ENCODE results near the gene C1GALT1C1. TPM values are rescaled to one million over a fixed set of nuclear protein-coding genes. Genes with fewer than 3 reads are reported as not detected.
A peak's percentile ranks its signal among the peaks of the same experiment; 100 is the strongest.

Gene C1GALT1C1
- 24.8 TPM for polyA plus RNA-seq (2013, experiment 1 of 2)
- 25.5 TPM for polyA plus RNA-seq (2013, experiment 2 of 2)

DNA sequence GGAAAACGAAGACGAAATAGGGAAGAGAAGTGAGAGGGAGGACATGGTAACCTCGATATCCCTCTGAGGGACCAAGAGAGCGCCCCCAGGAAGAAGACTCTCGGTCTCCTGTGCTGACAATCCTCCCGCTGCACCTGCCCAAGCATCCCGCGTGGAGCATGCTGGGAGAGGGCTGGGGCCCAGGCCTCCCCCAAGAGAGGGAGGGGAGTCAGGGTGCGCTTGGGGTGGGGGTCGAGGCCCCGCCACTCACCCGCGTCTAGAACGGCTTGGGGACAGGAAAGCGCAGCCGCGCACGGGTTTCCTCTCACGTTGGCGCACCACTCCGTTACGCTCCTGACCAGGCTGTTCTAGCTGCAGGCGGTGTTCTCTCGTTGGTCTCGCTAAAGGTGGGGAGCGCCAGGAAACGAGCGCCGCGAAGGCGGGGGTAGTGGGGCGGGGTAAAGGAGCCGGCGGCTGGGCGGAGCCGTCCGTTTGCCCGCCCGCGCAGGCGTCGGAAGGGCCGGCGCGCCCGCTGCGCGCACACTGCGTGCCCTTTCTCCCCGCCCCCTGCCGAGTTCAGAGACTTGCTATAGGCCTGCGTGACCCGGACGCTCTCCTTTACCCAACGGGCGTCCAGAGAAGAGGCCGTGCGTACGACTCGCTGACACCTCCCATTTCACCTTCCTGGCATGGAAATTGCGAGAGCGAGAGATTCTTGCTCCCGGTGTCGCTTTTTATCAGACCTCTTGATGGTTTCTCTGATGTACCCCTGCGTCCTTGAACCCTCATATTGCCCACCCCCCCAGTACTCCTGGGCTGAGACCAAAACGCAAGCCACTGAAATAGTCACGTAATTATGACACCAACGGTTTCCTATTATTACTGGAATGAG is at the start of gene C1GALT1C1:
C1GALT1C1 (minus strand) TSS at position 388 of the 871 bp plus-strand sequence. CDS start 2,888 bp downstream, outside the sequence.
- Histone ChIP-seq H2BK120ac (ENCODE audit: low read depth, low read length) (no peak within 1 kb of the TSS), H2AK5ac (ENCODE audit: low read length, severe bottlenecking) (no peak within 1 kb of the TSS), H3K27me3 (ENCODE audit: control insufficient read depth in 1 of 2, insufficient read depth in 1 of 2, low read length in 2 of 2) (no peaks in the 10 kb centered on the region), H2BK15ac (ENCODE audit: low read depth, poor library complexity, severe bottlenecking) (no peak within 1 kb of the TSS), H3K4me1 (ENCODE audit: control insufficient read depth, insufficient read depth, low read depth, low read length) (no peaks in the 10 kb centered on the region), H3K4ac (ENCODE audit: low read depth in 1 of 2, low read length in 2 of 2) (peak within 1 kb of the TSS in 1 of 2 experiments; percentile 67), H3K4me3 (ENCODE audit: insufficient read depth in 1 of 2, low read depth in 1 of 2, low read length in 2 of 2) (peak within 1 kb of the TSS; percentile 64 to 79), H3K4me2 (ENCODE audit: low read length, poor library complexity, severe bottlenecking) (peak within 1 kb of the TSS; percentile 60), H3K14ac (ENCODE audit: low read length in 2 of 2) (no peak within 1 kb of the TSS), H4K8ac (ENCODE audit: low read length) (no peak within 1 kb of the TSS), H3K23ac (ENCODE audit: low read length in 2 of 2) (no peak within 1 kb of the TSS), H3K9me3 (ENCODE audit: control insufficient read depth, low read length) (no peaks in the 10 kb centered on the region), H3K18ac (ENCODE audit: low read depth in 1 of 2, low read length in 2 of 2) (peak within 1 kb of the TSS; percentile 54 to 66), H3K27ac (ENCODE audit: low read length, poor library complexity, severe bottlenecking) (peak within 1 kb of the TSS; percentile 85), H3K79me1 (replicated peaks; ENCODE audit: low read length, poor library complexity, severe bottlenecking) (peaks cover 2% of the 10 kb centered on the region), H3K36me3 (ENCODE audit: control insufficient read depth in 1 of 2, insufficient read depth in 2 of 2, low read depth in 1 of 2, low read length in 2 of 2) (no peaks in the 10 kb centered on the region), H2BK5ac (ENCODE audit: low read depth, low read length, poor library complexity, severe bottlenecking) (peak within 1 kb of the TSS; percentile 5), H2AFZ (ENCODE audit: low read depth, low read length) (peak within 1 kb of the TSS; percentile 69), H4K91ac (ENCODE audit: low read length) (no peak within 1 kb of the TSS), H2BK12ac (ENCODE audit: low read length in 2 of 2) (no peak within 1 kb of the TSS), H3K9ac (ENCODE audit: low read length) (peak within 1 kb of the TSS; percentile 92)
- WGBS: under 1% methylated on average over 47 of the region's 68 CpGs
- DNase-seq: peak; percentile 91

DNA sequence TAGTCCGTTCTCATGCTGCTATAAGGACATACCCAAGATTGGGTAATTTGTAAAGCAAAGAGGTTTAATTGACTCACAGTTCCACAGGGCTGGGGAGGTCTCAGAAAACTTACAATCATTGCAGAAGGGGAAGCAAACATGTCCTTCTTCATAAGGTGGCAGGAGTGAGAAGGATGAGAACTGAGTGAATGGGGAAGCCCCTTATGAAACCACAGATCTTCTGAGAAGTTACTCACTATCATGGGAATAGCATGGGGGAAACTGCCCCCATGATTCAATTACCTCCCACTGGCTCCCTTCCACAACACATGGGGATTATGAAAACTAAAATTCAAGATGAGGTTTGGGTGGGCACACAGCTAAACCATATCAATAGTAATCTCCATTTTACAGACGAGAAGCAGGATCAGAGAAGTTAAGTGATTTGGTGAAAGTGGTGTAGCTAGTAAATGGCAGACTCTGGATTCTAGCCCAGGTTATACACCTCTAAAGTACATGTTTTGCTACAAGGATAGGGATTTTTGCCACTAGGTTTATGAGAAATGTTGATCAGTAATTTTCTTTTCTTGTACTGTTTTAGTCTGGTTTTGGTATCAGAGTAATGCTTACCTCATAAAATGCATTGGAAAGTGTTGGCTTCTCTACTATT is 47.3 kb upstream of the C1GALT1C1 start:
- no peak overlapping the region for H2BK15ac ChIP-seq (ENCODE audit: low read depth, poor library complexity, severe bottlenecking)
- H4K91ac ChIP-seq (ENCODE audit: low read length): no peak overlapping the region
- WGBS: no CpG with 5 or more reads among the region's 2 CpGs
- H3K18ac ChIP-seq (ENCODE audit: low read depth in 1 of 2, low read length in 2 of 2): no peak overlapping the region
- H2BK120ac ChIP-seq (ENCODE audit: low read depth, low read length): no peak overlapping the region
- no peak overlapping the region for H3K27ac ChIP-seq (ENCODE audit: low read length, poor library complexity, severe bottlenecking)
- H3K36me3 ChIP-seq (ENCODE audit: control insufficient read depth in 1 of 2, insufficient read depth in 2 of 2, low read depth in 1 of 2, low read length in 2 of 2): no peaks in the 10 kb centered on the region
- no peak overlapping the region for H3K4me2 ChIP-seq (ENCODE audit: low read length, poor library complexity, severe bottlenecking)
- H3K79me1 ChIP-seq (replicated peaks; ENCODE audit: low read length, poor library complexity, severe bottlenecking): no peaks in the 10 kb centered on the region
- no peaks in the 10 kb centered on the region for H3K9me3 ChIP-seq (ENCODE audit: control insufficient read depth, low read length)
- H3K4me1 ChIP-seq (ENCODE audit: control insufficient read depth, insufficient read depth, low read depth, low read length): peaks cover 1% of the 10 kb centered on the region
- no peak overlapping the region for H2AFZ ChIP-seq (ENCODE audit: low read depth, low read length)
- no peak overlapping the region for H2BK5ac ChIP-seq (ENCODE audit: low read depth, low read length, poor library complexity, severe bottlenecking)
- no peak overlapping the region for H3K14ac ChIP-seq (ENCODE audit: low read length in 2 of 2)
- H2AK5ac ChIP-seq (ENCODE audit: low read length, severe bottlenecking): no peak overlapping the region
- no peak overlapping the region for H3K4me3 ChIP-seq (ENCODE audit: insufficient read depth in 1 of 2, low read depth in 1 of 2, low read length in 2 of 2)
- no peak overlapping the region for H3K4ac ChIP-seq (ENCODE audit: low read depth in 1 of 2, low read length in 2 of 2)
- H3K23ac ChIP-seq (ENCODE audit: low read length in 2 of 2): no peak overlapping the region
- H4K8ac ChIP-seq (ENCODE audit: low read length): no peak overlapping the region
- DNase-seq: no peak
- H3K9ac ChIP-seq (ENCODE audit: low read length): no peak overlapping the region
- no peaks in the 10 kb centered on the region for H3K27me3 ChIP-seq (ENCODE audit: control insufficient read depth in 1 of 2, insufficient read depth in 1 of 2, low read length in 2 of 2)
- H2BK12ac ChIP-seq (ENCODE audit: low read length in 2 of 2): no peak overlapping the region

DNA sequence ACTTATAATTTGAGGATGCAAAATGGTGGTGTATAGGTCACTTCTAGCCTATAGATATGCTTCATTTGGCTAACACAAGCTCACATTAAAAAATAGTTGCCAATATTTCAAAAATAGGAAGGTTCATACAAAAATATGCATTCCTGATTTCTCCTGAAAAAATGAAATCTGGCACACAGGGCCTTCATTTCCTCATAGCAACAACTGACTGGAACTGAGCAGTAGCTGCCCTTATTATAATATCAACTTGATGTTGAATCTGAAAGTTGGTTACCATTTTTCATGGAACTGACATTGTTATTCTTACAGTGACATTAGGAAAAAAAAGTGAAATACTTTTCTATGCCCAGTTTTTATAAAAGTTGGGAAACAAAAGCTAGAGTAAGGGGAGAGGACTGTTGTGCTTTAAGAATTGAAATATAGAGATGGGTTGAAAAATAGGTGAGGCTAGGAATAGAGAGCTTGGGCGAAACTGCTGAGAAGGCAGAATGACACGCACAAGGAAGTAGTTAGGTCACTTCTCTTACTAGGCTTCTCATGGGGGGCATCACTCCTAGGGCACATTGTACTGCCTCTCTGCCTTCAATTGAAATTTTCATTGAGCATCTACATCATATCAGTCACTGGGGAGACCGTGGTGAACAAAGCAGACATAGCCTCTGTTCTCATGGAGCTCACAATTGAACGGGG is 43.1 kb upstream of the C1GALT1C1 start:
- Histone ChIP-seq H3K14ac (ENCODE audit: low read length in 2 of 2) (no peak overlapping the region), H3K27ac (ENCODE audit: low read length, poor library complexity, severe bottlenecking) (no peak overlapping the region), H3K79me1 (replicated peaks; ENCODE audit: low read length, poor library complexity, severe bottlenecking) (no peaks in the 10 kb centered on the region), H2BK5ac (ENCODE audit: low read depth, low read length, poor library complexity, severe bottlenecking) (no peak overlapping the region), H2AK5ac (ENCODE audit: low read length, severe bottlenecking) (no peak overlapping the region), H3K9me3 (ENCODE audit: control insufficient read depth, low read length) (no peaks in the 10 kb centered on the region), H3K9ac (ENCODE audit: low read length) (no peak overlapping the region), H3K18ac (ENCODE audit: low read depth in 1 of 2, low read length in 2 of 2) (no peak overlapping the region), H3K4me2 (ENCODE audit: low read length, poor library complexity, severe bottlenecking) (no peak overlapping the region), H3K4ac (ENCODE audit: low read depth in 1 of 2, low read length in 2 of 2) (no peak overlapping the region), H2BK15ac (ENCODE audit: low read depth, poor library complexity, severe bottlenecking) (no peak overlapping the region), H2AFZ (ENCODE audit: low read depth, low read length) (no peak overlapping the region), H3K4me1 (ENCODE audit: control insufficient read depth, insufficient read depth, low read depth, low read length) (peaks cover 1% of the 10 kb centered on the region), H2BK120ac (ENCODE audit: low read depth, low read length) (no peak overlapping the region), H3K4me3 (ENCODE audit: insufficient read depth in 1 of 2, low read depth in 1 of 2, low read length in 2 of 2) (no peak overlapping the region), H4K91ac (ENCODE audit: low read length) (no peak overlapping the region), H2BK12ac (ENCODE audit: low read length in 2 of 2) (no peak overlapping the region), H3K27me3 (ENCODE audit: control insufficient read depth in 1 of 2, insufficient read depth in 1 of 2, low read length in 2 of 2) (no peaks in the 10 kb centered on the region), H3K23ac (ENCODE audit: low read length in 2 of 2) (no peak overlapping the region), H4K8ac (ENCODE audit: low read length) (no peak overlapping the region), H3K36me3 (ENCODE audit: control insufficient read depth in 1 of 2, insufficient read depth in 2 of 2, low read depth in 1 of 2, low read length in 2 of 2) (no peaks in the 10 kb centered on the region)
- no peak for DNase-seq
- 90% methylated on average over 2 of the region's 4 CpGs for WGBS

- no peaks in the 10 kb centered on the region for H3K79me1 ChIP-seq (replicated peaks; ENCODE audit: low read length, poor library complexity, severe bottlenecking)
- peaks cover 1% of the 10 kb centered on the region for H3K4me1 ChIP-seq (ENCODE audit: control insufficient read depth, insufficient read depth, low read depth, low read length)
- H3K9me3 ChIP-seq (ENCODE audit: control insufficient read depth, low read length): no peaks in the 10 kb centered on the region
- H3K4ac ChIP-seq (ENCODE audit: low read depth in 1 of 2, low read length in 2 of 2): no peak overlapping the region
- H2BK120ac ChIP-seq (ENCODE audit: low read depth, low read length): no peak overlapping the region
- no peak overlapping the region for H3K4me2 ChIP-seq (ENCODE audit: low read length, poor library complexity, severe bottlenecking)
- no peak overlapping the region for H3K27ac ChIP-seq (ENCODE audit: low read length, poor library complexity, severe bottlenecking)
- H3K9ac ChIP-seq (ENCODE audit: low read length): peak overlapping the region; percentile 55
- H3K27me3 ChIP-seq (ENCODE audit: control insufficient read depth in 1 of 2, insufficient read depth in 1 of 2, low read length in 2 of 2): no peaks in the 10 kb centered on the region
- no peak overlapping the region for H3K14ac ChIP-seq (ENCODE audit: low read length in 2 of 2)
- no peak overlapping the region for H2BK12ac ChIP-seq (ENCODE audit: low read length in 2 of 2)
- H4K91ac ChIP-seq (ENCODE audit: low read length): no peak overlapping the region
- no peak overlapping the region for H4K8ac ChIP-seq (ENCODE audit: low read length)
- no peak overlapping the region for H3K4me3 ChIP-seq (ENCODE audit: insufficient read depth in 1 of 2, low read depth in 1 of 2, low read length in 2 of 2)
- H2AFZ ChIP-seq (ENCODE audit: low read depth, low read length): no peak overlapping the region
- no peak overlapping the region for H2BK5ac ChIP-seq (ENCODE audit: low read depth, low read length, poor library complexity, severe bottlenecking)
- peak; percentile 44 for DNase-seq
- no peak overlapping the region for H3K23ac ChIP-seq (ENCODE audit: low read length in 2 of 2)
- H3K36me3 ChIP-seq (ENCODE audit: control insufficient read depth in 1 of 2, insufficient read depth in 2 of 2, low read depth in 1 of 2, low read length in 2 of 2): no peaks in the 10 kb centered on the region
- no peak overlapping the region for H3K18ac ChIP-seq (ENCODE audit: low read depth in 1 of 2, low read length in 2 of 2)
- no peak overlapping the region for H2AK5ac ChIP-seq (ENCODE audit: low read length, severe bottlenecking)
- 68% methylated on average over 2 of the region's 3 CpGs for WGBS
- no peak overlapping the region for H2BK15ac ChIP-seq (ENCODE audit: low read depth, poor library complexity, severe bottlenecking)
Observed at GRCh38 chrX:120672389-120672788, 42.5 kb upstream of the C1GALT1C1 start.
